Stimulated activated naive CD4-positive, alpha-beta T cell treated with Interleukin-2 at 50 U/mL for 16 hours (primary cell): ENCODE data around the gene CHML.

ENCODE experiments used
- DNase-seq: peaks from one replicate; lab custom pipeline; 2025; lab: John Stamatoyannopoulos, UW

Gene CHML

GRCh38 chr1:241645199-241645598 is 5.0 kb upstream of the CHML start:
- no peak for DNase-seq

GRCh38 chr1:241644259-241644658 is 4.1 kb upstream of the CHML start:
- DNase-seq = no peak

GRCh38 chr1:241642593-241642944 is 2.4 kb upstream of the CHML start:
- DNase-seq = no peak

- DNase-seq = no peak
Measured at GRCh38 chr1:241641773-241642592, 1.8 kb upstream of the CHML start.

GRCh38 chr1:241640867-241641622 is 876 bp upstream of the CHML start:
- DNase-seq = no peak

GRCh38 chr1:241639623-241640148 is 483 bp downstream of the CHML start:
- DNase-seq = peak; percentile 41

- no peak for DNase-seq
Measured at GRCh38 chr1:241638909-241639622, 1.1 kb downstream of the CHML start.

GRCh38 chr1:241638099-241638682 is 2.0 kb downstream of the CHML start:
- no peak for DNase-seq

GRCh38 chr1:241637604-241638003 is 2.6 kb downstream of the CHML start:
- DNase-seq = no peak

- no peak for DNase-seq
Measured at GRCh38 chr1:241637046-241637590, 3.1 kb downstream of the CHML start.

GRCh38 chr1:241636291-241636690 is 3.9 kb downstream of the CHML start:
- DNase-seq = no peak

GRCh38 chr1:241635556-241636152 is 4.5 kb downstream of the CHML start:
- no peak for DNase-seq

- no peak for DNase-seq
Measured at GRCh38 chr1:241632987-241633386, 7.2 kb downstream of the CHML start.

GRCh38 chr1:241631674-241632073 is 8.5 kb downstream of the CHML start:
- no peak for DNase-seq

- no peak for DNase-seq
Measured at GRCh38 chr1:241630899-241631298, 9.3 kb downstream of the CHML start.

- DNase-seq = no peak
Measured at GRCh38 chr1:241630476-241630875, 9.7 kb downstream of the CHML start.

- no peak for DNase-seq
Measured at GRCh38 chr1:241630005-241630404, 10.2 kb downstream of the CHML start.

- peak; percentile 18 for DNase-seq
Measured at GRCh38 chr1:241627453-241628259, 12.5 kb downstream of the CHML start.

GRCh38 chr1:241624935-241625334 is 15.2 kb downstream of the CHML start:
- DNase-seq = no peak

GRCh38 chr1:241622669-241623068 is 17.5 kb downstream of the CHML start:
- DNase-seq = no peak

GRCh38 chr1:241617426-241617825 is 22.7 kb downstream of the CHML start:
- no peak for DNase-seq
